Epidermal melanocyte (primary cell): ENCODE data around the gene CUL3.
"Not testable (repeated sequence)": the region's sequence is repeated elsewhere in the genome, so short reads cannot be mapped to it uniquely, and the experiment has no call there.

Experiments
- DNase-seq: peaks from one replicate; pipeline ENCODE4 v3.0.0; 2011; ENCODE audit warnings: low spot score; ENCODE audit not compliant: insufficient read length

The CUL3 gene

DNA sequence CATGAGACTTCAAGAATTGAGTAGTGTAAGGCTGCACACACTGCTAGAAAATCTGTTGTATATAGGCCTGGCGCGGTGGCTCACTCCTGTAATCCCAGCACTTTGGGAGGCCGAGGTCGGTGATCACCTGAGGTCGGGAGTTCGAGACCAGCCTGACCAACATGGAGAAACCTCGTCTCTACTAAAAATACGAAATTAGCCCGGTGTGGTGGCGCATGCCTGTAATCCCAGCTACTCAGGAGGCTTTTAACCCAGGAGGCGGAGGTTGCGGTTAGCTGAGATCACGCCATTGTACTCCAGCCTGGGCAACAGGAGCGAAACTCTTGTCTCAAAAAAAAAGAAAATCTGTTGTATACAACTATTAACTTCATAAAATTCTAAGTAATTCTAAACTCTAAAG, 2.1 kb downstream of the CUL3 start:
- DNase-seq, result not testable (repeated sequence)

- DNase-seq, result no peak
Observed at GRCh38 chr2:224580248-224580647, 4.9 kb downstream of the CUL3 start.

DNA sequence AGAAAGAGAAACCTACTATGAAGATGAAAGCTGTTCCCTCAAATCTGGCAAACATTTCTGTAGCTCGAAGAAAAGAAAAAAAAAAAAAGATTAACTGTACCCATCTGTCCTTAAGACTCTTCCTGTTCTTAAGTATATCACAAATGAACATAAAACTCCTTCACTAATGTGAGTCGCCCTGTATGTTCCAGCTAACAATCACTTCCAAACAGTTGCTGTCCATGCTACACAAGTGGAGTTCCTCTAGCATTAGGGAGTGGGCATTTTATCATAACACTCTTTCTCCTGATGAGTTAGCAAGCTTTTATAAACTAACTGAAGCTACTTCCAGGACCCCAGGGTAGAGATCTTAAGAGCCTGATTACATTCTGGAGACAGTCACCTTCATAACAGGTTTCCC, 5.8 kb downstream of the CUL3 start:
- no peak for DNase-seq

DNA sequence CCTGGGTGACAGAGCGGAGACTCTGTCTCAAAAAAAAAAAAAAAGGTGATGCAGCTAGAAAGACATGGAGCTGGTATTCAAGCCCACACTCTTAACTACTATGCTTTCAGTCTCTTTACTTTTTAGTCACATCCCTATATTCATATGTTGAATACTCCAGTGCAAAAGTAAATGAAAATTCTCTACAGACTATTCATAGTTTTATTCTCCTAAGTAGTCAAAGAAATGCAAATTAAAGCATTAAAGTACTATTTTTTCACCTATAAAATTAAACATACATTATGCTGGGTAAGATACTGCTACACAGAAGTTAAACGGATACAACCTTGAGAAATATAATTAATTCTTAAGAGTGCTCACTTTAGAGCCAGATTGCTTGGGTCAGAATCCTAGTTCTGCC, 7.6 kb downstream of the CUL3 start:
- no peak for DNase-seq

DNA sequence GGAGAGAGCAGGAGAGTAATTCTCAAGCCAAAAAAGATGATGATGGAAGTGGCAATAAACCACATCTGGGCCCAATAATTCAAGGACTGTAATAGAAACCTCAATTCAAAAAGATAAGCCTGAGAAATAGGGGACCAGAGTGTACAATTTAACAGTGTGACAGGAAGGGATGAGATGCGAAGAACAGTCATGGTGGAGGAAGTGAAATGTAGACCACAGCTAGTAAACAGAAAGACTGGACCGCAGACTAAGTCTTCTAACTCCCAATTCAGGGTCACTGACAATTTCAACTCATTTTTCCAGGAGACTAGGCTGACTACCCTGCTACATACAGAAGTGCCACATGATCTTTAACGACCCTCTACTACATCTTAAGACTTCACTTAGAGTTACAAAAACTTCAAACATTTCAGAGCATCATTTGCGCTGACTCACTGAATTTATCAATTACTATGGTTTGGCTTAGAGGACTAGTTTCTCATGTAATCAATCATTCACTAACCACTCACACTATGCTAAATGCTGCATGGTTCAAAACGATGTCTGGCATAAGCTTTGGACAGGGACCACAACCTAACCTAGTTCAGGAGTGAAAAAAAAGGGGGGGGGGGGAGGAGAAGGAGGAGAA, 9.0 kb downstream of the CUL3 start:
- no peak for DNase-seq

GRCh38 chr2:224574423-224575084, 10.6 kb downstream of the CUL3 start:
- DNase-seq, result no peak

DNA sequence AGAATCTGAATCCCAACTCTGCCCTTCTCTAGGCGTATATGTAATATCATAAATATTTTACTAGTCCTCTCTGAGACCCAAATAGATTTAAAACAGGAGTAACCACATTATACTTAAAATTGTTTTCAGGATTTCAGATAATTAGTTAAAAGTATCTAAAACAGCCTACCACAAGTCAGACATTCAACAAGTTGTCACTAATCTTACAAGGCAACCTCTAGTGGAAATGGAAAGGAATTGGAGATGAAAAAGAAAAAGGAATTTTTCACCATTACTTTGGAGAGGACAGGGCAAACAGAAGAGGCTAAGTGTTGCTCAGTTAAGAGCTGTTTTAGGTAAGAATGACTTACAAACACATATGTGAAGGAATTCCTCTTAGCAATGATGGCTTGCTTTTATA, 11.4 kb downstream of the CUL3 start:
- no peak for DNase-seq

- DNase-seq, result no peak
Observed at GRCh38 chr2:224572338-224572737, 12.8 kb downstream of the CUL3 start.

DNA sequence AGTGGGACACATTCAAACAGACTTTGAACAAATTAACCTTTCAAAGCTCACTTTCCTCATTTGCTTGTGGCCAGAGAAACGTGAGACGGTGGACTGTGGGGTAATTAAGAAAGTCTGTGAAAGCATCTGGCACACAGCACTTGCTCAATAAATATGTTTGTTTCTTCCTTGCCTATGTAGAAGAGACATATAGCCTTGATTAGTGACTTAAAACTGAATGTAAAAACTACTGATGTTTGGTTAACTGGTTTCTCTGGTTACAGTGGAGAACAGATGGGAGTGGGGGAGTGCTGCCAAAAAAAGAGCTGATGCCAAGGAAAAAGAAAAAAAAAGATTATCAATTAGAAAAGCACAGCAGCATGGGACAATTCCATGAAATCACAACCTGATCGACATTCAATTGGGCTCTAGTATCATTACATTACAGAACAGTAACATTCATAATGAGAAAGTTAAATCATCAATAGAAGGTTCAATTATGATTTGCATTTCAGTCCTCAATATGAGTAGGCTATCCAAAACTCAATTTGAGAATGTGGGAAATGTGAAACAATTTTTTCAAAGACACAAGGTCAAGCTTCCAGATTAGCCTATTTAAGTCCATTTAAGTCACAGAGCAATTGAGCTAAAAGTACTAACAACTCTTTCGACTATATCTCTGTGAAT, 14.7 kb downstream of the CUL3 start:
- no peak for DNase-seq

- DNase-seq, result no peak
Observed at GRCh38 chr2:224569654-224570053, 15.5 kb downstream of the CUL3 start.

DNA sequence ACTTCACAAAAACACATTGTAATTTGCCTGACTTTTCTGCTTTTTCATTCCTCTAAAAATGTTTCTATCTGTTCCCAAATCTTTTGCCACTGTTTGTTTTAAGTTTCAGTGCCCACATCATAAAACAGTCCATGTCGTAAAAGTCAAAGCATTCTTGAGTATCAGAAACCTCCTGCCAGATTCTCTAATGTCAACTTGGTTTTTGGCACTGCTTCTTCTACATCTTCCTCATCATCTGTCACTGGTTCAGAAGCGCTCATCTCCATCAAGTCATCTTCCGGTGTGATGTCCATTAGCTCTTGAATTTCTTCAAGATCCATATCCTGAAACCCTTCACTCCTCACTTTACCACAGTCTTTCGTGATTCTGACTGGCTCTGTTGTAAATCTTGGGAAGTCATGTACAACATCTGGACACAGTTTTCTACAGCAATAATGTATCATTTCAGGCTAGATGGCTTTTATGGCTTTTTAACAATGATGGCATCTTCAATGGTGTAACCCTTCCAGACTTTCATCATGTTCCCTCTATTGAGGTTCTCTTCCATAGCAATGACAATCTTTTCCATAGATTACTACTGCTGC, 19.6 kb downstream of the CUL3 start:
- DNase-seq, result no peak

DNA sequence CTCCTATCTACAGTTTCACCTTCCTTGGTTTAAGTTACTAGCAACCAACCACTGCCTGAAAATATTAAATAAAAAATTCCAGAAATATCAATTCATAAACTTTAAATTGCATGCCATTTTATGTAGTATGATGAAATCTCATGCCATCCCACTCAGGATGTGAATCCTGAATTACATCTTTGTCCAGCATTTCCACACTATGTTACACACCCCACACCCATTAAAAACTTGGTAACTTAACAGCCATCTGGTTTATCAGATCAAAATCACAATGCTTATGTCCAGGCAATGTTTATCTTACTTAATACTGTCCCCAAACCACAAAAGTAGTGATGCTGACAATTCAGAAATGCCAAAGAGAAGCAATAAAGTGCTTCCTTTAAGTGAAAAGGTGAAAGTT, 21.6 kb downstream of the CUL3 start:
- DNase-seq, result no peak

GRCh38 chr2:224562831-224563230, 22.3 kb downstream of the CUL3 start:
- DNase-seq, result no peak

DNA sequence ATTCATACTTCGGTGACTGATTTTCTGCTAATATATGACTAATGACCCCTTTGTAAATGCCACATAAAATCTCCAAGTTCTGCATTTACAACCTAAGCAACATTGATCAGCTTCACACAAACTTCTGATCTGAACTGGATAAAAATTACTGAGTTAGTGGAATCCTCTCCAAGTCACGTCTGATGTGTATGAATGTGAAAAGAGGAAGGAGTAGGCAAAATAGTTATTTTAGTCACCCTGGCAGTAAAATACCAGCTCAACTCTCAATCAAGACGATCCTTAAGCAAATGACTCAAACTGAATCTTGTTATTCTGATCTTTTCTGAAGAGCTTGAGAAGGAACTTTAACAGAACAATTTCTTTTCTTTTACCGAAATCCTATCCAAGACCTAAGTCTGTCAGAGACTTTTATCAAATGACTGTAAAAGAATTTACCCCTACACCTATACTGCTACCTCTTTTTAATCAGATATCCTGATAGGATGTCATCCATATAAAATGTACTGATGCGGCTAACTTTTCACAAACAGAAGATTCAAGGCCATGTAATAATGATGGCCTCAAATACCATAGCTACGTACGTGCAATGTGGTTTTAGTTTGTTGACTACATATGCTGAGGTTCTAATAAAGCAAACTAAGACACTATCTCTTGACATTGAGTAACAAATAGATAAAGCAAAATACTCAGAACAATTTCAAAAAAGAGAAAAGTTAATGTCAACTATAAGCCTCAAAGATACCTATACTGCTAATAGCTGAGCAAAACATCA, 23.7 kb downstream of the CUL3 start:
- DNase-seq, result no peak

GRCh38 chr2:224560549-224560948, 24.6 kb downstream of the CUL3 start:
- no peak for DNase-seq

- DNase-seq, result no peak
Observed at GRCh38 chr2:224557610-224558009, 27.6 kb downstream of the CUL3 start.

GRCh38 chr2:224556381-224556780, 28.8 kb downstream of the CUL3 start:
- no peak for DNase-seq

DNA sequence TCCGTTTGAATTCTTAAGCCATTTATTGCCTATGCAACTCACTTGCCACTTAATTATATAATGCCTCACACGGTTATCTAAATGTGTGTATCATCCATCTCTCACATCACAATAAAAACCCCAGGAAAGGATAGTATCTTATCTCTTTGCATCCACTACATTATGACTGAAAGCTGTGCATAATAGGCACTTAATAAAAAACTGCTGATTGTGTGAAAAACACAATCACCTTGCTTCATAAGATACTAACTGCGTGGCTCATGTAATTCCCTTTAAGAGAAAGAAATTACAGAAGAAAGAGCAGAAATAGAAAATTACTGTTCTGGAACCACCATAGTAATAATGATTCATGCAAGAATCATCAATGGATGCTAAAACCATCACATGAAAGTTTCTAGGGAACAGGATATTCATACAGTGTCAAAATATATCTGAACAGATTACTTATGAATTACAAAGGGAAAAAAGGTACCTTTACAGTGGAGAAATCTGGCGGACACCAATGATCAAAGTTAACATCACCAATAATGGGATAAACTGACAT, 29.3 kb downstream of the CUL3 start:
- no peak for DNase-seq

DNA sequence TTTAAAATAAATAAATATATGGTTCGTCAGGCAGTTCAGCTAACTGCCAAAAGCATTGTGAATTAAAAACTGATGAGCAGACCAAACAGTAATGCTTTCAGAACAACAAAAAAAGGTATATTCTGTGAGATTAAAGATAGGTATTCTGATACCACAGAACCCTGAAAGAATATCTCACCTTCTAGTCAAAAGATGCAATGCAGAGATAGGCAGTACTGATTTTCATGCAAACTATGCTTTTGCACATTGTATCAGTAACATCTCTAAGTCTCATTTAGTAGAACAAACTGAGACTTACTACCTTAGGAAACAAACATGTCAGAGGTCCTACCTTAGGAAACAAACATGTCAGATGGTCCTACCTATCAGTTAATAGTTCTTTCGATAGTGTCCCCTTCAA, 32.4 kb downstream of the CUL3 start:
- no peak for DNase-seq

DNA sequence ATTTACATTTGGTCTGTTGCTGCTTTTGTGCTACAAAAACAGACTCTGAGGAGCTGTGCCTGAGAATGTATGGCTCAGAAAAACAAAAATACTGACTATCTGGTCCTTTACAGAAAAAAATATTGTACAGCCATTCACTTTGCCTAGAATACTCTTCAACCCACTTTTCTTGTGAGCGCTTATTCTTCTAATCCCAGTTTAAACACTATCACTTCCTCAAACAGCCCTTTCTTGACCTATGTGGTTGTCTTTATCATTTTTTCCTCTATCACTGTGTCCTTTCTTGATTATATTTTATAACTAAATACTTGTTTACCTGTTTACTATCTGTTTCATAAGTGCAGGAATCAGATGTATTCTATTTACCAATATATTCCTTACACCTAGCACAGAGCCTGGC, 33.5 kb downstream of the CUL3 start:
- DNase-seq, result no peak

GRCh38 chr2:224546926-224547325, 38.2 kb downstream of the CUL3 start:
- DNase-seq, result no peak
